ENCODE measurements around the gene ESRRA. TPM values are rescaled to one million over a fixed set of nuclear protein-coding genes. Genes with fewer than 3 reads are reported as not detected.

The ESRRA gene
- total RNA-seq, 2 experiments from 2014 or later: 33.9 to 35.1 TPM

DNA sequence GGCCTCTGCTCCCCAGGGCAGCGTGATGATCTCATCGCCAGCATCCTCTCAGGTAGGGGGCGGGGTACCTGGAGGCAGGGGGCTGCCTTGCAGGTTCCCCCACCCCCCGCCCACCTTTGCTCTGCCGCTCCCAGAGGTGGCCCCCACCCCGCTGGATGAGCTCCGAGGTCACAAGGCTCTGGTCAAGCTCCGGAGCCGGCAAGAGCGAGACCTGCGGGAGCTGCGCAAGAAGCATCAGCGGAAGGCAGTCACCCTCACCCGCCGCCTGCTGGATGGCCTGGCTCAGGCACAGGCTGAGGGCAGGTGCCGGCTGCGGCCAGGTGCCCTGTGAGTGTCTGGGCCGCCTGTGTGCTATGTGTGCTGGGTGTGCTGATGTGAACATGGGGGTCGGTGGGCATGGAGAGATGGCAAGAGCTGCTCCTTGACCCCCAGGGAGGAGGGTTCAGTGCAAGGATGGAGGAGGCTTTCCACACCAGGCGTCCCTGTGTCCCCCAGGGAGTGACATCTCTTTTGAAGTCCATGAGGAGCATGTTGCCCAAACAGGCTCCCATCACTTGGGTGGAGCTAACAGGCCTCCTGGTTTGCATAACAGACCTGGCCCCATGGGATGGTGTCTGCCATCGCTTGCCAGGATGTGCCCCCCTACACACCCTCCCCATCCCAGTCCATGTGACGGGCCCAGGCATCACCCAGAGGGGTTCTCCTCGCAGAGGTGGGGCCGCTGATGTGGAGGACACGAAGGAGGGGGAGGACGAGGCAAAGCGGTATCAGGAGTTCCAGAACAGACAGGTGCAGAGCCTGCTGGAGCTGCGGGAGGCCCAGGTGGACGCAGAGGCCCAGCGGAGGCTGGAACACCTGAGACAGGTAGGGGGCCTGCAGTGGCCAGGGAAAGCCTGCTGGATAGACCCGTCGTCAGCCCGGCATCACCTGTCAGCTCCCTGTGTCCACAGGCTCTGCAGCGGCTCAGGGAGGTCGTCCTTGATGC lies 39.9 kb upstream of the ESRRA start:
- no peak overlapping the region for H3K4me3 Mint-ChIP-seq
- DNase-seq: no peak

DNA sequence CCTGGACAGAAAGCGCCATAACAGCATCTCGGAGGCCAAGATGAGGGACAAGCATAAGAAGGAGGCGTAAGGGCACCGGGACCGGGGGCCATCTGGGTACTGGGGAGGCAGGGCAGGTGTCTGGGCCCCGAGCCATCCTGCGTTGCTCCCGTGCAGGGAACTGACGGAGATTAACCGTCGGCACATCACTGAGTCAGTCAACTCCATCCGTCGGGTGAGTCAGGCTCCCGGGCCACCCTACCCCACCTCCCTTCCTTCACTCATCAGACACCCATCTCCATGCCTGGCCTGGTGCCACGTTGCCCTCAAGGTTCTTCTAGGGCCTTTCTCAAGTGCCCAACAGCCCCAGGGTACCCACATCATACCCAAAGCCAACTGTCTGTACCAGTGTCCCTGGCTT lies 39.0 kb upstream of the ESRRA start:
- Mint-ChIP-seq H3K27me3 (no peaks in the 10 kb centered on the region), H3K27ac (no peak overlapping the region), H3K4me3 (no peak overlapping the region), H3K9me3 (no peaks in the 10 kb centered on the region), H3K36me3 (peaks cover 10% of the 10 kb centered on the region), H3K4me1 (peaks cover 21% of the 10 kb centered on the region)
- DNase-seq (no peak), ATAC-seq (ENCODE audit: low read depth) (no peak)
- POLR2A ChIA-PET: no interaction called here

More for the DNA sequence above, 39.9 kb upstream of the ESRRA start:
- Mint-ChIP-seq H3K27me3 (no peaks in the 10 kb centered on the region), H3K9me3 (no peaks in the 10 kb centered on the region), H3K4me1 (peaks cover 19% of the 10 kb centered on the region), H3K36me3 (peaks cover 10% of the 10 kb centered on the region), H3K27ac (peak overlapping the region; percentile 48)
- ATAC-seq (ENCODE audit: low read depth): no peak
- POLR2A ChIA-PET: interaction anchor here (0.8 to 1.5 kb wide), 2 partner anchors 14 to 24 kb away, joined by 3 to 5 read pairs; partner anchors contain the start of genes FKBP2 and PLCB3

DNA sequence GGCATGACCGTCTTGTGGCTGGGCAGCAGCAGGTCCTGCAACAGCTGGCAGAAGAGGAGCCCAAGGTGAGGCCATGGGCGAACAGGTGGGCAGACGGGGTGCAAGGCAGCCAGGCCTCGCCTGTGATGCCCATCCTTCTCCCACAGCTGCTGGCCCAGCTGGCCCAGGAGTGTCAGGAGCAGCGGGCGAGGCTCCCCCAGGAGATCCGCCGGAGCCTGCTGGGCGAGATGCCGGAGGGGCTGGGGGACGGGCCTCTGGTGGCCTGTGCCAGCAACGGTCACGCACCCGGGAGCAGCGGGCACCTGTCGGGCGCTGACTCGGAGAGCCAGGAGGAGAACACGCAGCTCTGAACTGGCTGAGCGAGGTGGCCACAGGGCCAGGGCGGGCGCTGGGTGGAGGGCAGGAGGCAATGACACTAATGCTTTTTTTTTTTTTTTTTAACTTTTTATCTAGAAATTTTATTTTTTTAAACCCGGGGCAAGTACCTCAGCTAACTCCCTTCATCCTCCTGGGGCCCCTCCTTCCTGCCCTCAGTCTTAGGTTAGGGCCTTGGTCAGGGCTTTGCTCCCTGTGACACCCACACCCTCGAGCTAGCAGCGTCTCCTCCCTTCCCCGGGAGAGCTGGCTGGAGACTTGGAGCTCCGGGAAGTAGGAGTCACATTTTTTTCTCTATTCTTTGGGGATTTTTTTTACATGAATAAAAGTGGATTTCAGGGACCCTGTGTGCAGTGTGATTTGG lies 37.9 kb upstream of the ESRRA start:
- Mint-ChIP-seq H3K4me3 (peak overlapping the region; percentile 96), H3K27ac (peak overlapping the region; percentile 96), H3K4me1 (peaks cover 25% of the 10 kb centered on the region), H3K27me3 (no peaks in the 10 kb centered on the region), H3K36me3 (peaks cover 8% of the 10 kb centered on the region), H3K9me3 (no peaks in the 10 kb centered on the region)
- ATAC-seq (ENCODE audit: low read depth): no peak
- POLR2A ChIA-PET: interaction anchor here (1.0 to 6.0 kb wide), 6 partner anchors 12 to 61 kb away, joined by 3 to 94 read pairs (median 48); partner anchors contain the start of genes BAD, FERMT3, GPR137 and PLCB3
- no peak for DNase-seq

DNA sequence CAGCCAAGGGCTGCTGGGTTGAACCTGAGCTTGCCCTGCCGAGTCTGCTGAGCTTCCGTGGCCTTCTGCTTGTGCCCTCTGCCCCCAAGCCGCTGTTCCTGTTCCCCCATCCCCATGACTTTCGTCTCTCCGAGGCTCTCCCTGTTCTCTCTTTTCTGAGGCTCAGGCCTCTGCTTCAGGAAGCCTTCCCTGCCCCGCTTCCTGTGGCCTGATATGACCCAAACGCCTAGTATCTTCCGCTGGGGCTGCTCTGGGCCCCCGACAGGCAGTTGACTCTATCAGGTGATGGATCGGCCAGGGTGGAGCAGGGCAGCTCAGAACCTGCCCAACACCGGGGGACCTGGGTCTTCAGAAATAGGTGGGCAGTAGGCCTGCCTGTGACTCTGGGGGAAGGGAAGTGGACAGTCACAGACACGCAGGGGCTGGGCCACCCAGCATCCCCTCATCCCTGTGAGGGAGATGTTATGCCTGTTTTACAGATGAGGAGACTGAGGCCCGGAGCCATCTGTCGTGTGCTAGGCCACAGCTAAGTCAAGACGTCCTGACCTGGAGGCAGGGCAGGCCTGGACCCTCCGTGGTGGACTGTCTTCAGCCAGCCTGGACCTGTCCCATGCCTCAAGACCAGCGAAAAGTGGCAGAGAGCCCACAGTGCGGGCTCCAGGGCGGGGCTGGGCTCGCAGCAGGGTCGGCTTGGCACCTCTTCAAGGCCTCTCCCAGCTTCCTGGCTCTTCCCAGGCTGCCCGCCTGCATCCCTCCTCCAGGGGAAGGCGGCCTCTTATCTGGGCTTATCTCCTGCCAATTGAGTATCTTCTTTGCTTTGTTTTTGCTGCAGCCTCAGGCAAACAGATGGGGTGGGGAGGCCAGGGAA lies 37.1 kb upstream of the ESRRA start:
- H3K4me1 Mint-ChIP-seq: peaks cover 23% of the 10 kb centered on the region
- H3K4me3 Mint-ChIP-seq: peak overlapping the region; percentile 96
- ATAC-seq (ENCODE audit: low read depth) (no peak), DNase-seq (no peak)
- H3K27me3 Mint-ChIP-seq: no peaks in the 10 kb centered on the region
- no peaks in the 10 kb centered on the region for H3K9me3 Mint-ChIP-seq
- H3K27ac Mint-ChIP-seq: peak overlapping the region; percentile 96
- peaks cover 6% of the 10 kb centered on the region for H3K36me3 Mint-ChIP-seq
- POLR2A ChIA-PET: interaction anchor here (0.6 to 6.0 kb wide), 15 partner anchors 10 to 86 kb away, joined by 3 to 94 read pairs (median 13); partner anchors contain the start of genes BAD, ESRRA, FERMT3 and FKBP2

DNA sequence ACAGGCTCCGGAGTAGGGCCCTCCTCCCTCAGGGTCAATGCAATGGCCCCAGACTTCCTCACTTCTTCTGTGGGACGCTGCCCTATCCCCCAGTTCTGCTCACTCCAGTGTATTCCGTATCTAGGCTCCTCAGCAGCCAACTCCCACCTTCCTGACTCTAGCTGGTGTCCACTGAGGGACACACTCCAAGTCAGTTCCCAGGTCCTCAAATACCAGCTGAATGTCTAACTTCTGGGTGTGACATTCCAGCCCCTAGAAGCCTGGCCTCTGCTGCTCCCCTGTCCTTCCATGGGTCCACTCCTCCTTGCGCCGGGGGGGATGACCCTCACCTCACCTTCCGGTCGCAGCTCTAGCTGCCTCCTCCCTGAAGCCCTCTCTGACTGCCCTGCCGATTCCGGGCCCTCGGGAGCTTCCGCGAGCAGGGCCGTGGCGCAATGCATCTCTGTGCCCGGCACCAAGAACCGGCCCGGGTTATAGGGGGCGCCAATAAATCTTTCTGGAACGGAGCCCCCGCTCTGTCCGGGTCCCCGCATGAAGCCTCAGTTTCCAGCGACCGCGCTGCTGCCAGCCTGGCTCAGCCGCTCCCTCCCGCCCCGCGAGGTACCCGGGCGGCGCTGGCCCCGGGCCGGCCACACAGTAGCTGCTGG lies 36.3 kb upstream of the ESRRA start:
- ATAC-seq (ENCODE audit: low read depth): peak; percentile 23
- Mint-ChIP-seq H3K27ac (peak overlapping the region; percentile 96), H3K27me3 (no peaks in the 10 kb centered on the region)

DNA sequence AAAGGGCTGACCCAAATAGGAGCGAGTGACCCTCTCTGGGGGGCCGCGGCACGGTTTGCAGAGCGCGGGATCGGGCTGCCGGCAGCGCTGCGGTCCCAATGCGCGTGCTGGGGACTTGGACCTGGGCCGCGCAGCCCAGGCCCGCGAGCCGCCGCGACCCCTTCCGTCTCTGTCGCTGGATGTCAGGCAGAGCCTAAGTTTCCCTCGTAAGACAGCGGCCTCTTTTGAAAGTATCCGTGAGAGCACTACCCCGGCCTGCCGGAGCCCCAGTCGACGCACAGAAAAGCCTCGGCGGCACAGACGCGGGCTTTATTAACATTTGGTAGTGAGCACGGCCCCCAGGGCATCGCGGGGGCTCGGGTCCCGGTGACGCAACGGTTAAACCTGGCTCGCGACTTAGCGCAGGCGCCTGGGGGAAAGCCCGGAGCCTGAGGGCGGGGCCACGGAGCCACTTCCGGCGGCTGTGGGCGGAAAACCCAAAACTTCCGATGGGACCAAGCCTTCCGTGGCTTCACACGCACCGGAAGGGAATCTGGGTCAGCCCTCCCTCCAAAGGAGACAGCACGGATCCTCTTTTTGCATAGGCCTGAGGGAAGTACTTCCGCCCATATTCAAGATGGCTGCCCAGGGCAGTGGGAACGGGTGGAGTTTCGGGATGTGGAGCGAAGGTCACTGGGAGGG lies 35.6 kb upstream of the ESRRA start:
- peaks cover 23% of the 10 kb centered on the region for H3K4me1 Mint-ChIP-seq
- H3K9me3 Mint-ChIP-seq: no peaks in the 10 kb centered on the region
- peaks cover 6% of the 10 kb centered on the region for H3K36me3 Mint-ChIP-seq
- H3K27me3 Mint-ChIP-seq: no peaks in the 10 kb centered on the region
- DNase-seq (peak; percentile 99), ATAC-seq (ENCODE audit: low read depth) (peak; percentile 69)
- peak overlapping the region; percentile 96 for H3K4me3 Mint-ChIP-seq
- POLR2A ChIA-PET: interaction anchor here (1.0 to 6.0 kb wide), 16 partner anchors 9 to 83 kb away, joined by 3 to 94 read pairs (median 13); partner anchors contain the start of genes BAD, ESRRA, FERMT3 and FKBP2
- H3K27ac Mint-ChIP-seq: peak overlapping the region; percentile 96

More for the DNA sequence above, 36.3 kb upstream of the ESRRA start:
- H3K9me3 Mint-ChIP-seq: no peaks in the 10 kb centered on the region
- peak; percentile 74 for DNase-seq
- POLR2A ChIA-PET: interaction anchor here (0.6 to 6.0 kb wide), 15 partner anchors 8 to 86 kb away, joined by 3 to 94 read pairs (median 13); partner anchors contain the start of genes BAD, ESRRA, FERMT3 and FKBP2
- H3K4me1 Mint-ChIP-seq: peaks cover 23% of the 10 kb centered on the region
- peak overlapping the region; percentile 96 for H3K4me3 Mint-ChIP-seq
- peaks cover 6% of the 10 kb centered on the region for H3K36me3 Mint-ChIP-seq

DNA sequence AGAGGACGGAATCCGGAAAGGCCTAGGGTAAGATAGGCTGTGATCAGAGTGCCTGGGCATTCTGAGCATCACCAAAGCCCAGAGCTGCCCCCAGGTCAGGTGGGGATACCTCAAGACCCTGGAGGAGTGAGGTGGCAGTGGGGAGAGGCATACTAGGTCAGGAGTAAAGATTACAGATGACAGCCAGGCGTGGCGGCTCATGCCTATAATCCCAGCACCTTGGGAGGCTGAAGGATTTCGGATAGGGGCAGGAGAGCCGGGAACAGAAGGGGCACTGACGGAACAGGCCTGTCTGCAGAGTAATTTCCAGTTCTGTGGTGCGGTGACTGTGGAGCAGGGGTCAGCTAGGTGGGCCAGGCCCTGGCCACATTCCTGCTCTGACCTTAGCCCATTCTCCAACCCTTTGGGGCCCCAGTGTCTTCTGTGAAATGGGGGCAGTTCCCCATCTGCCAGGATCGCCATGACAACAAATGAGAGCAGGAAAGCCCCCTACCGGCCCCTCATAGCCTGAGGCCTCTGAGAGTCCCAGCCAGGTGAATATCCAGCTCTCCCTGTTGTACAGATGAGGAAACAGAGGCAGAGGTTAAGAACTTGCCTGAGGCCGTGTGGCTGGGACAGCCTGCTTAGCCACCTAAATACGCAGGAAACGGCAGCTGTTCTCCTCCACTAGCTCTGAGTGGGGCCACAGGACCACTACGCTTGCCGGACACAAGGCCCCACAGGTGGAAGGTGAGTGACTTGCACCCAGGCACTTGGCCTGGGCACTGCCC lies 30.1 kb upstream of the ESRRA start:
- H3K27ac Mint-ChIP-seq: no peak overlapping the region
- no peak for ATAC-seq (ENCODE audit: low read depth)
- DNase-seq: no peak
- peaks cover 4% of the 10 kb centered on the region for H3K36me3 Mint-ChIP-seq
- POLR2A ChIA-PET: interaction anchor here (1.3 to 2.1 kb wide), 2 partner anchors 9 to 15 kb away, joined by 3 to 7 read pairs; partner anchors contain the start of gene BAD
- peaks cover 8% of the 10 kb centered on the region for H3K4me1 Mint-ChIP-seq
- H3K4me3 Mint-ChIP-seq: no peak overlapping the region
- H3K9me3 Mint-ChIP-seq: no peaks in the 10 kb centered on the region
- H3K27me3 Mint-ChIP-seq: no peaks in the 10 kb centered on the region

DNA sequence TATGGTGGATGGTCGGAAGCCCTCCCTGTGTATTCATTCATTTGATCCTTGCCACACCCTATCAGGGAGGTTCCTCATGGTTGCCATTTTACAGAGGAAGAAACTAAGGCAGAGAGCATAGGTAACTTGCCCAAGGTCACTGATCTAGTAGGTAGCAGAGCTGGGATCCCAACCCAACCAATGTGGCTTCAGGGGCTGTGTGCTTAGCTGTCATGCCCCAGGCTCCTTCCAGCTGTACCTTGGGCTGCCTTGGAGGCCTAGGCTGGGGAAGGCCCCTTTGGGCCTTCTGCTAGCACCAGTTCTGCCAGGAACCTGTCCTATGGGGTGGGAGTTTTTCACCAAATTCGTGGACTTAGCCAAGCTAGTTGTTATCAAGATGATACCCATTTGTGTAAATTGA lies 29.5 kb upstream of the ESRRA start:
- DNase-seq (no peak), ATAC-seq (ENCODE audit: low read depth) (no peak)
- Mint-ChIP-seq H3K9me3 (no peaks in the 10 kb centered on the region), H3K27ac (no peak overlapping the region), H3K4me3 (no peak overlapping the region), H3K27me3 (no peaks in the 10 kb centered on the region), H3K36me3 (peaks cover 4% of the 10 kb centered on the region), H3K4me1 (peaks cover 4% of the 10 kb centered on the region)
- POLR2A ChIA-PET: interaction anchor here (1.3 to 2.1 kb wide), 2 partner anchors 9 to 15 kb away, joined by 3 to 7 read pairs; partner anchors contain the start of gene BAD

DNA sequence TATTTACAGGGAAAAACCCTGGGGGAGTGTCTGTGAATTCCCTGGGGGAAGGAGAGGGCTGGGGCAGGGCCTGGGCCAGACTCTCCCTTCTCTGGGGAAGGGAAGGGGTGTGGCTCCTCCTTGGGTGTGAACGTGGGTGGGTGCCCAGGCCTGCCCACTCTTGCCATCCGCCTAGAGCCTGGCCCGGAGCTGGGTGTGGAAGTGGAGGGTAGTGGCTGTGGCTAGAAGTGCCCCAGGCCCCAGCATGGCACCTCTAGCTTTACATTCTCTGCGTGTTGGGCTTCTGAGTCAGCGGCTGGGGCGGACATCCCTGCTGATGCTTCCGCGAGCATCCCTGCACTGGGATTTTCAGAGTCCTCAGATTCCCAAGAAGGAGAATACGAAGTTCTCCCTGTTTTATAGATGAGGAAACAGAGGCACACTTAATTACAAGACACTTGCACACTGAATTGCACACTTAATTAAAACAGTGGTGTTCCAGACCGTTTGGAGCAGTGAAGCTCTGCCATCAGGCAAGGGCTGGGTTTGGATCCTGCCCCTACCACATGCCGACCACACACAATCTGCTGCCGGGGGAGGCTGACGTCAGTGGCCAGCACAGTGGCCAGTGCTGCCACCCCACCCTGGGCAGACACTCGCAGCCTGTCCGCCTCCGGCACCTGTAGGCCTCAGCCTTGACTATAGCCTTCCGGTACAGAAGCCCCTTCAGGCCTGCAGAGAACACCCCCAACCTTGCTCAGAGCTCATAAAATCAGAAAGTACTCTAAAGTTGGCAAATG lies 28.5 kb upstream of the ESRRA start:
- H3K27me3 Mint-ChIP-seq: no peaks in the 10 kb centered on the region
- H3K9me3 Mint-ChIP-seq: no peaks in the 10 kb centered on the region
- POLR2A ChIA-PET: interaction anchor here (1.3 to 2.1 kb wide), 3 partner anchors 8 to 28 kb away, joined by 3 to 7 read pairs (median 4); partner anchors contain the start of gene BAD
- no peak overlapping the region for H3K27ac Mint-ChIP-seq
- H3K4me1 Mint-ChIP-seq: peaks cover 2% of the 10 kb centered on the region
- DNase-seq (no peak), ATAC-seq (ENCODE audit: low read depth) (no peak)
- H3K4me3 Mint-ChIP-seq: no peak overlapping the region
- peaks cover 7% of the 10 kb centered on the region for H3K36me3 Mint-ChIP-seq

DNA sequence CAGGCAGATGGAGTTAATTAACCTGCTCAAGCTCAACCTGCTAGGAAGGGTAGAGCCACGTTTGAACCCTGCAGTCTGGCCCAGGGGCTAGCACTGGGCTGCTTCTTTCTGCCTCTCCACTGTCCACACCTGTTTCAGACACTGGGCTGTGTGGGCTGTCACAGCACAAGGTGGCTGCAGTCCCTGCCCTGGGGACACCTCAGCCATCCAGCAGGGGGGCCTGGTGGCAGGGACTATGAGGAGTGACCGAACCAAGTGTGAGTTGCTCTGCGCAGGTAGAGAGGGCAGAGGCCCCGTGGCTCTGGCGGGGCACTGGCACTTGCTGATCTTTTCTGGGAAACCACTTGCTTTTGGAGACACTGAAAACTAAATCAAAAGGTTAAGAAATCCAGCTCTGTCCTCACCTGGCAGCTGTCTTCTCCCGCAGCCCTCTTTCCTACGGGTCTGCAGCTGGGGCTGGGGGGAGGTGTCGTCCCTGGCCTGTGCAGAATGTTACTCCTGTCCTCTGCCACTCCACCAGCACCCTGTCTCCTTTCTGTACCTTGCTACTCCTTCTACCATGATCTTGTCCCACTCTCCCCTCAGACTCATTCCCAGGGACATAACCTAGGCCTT lies 26.6 kb upstream of the ESRRA start:
- POLR2A ChIA-PET: interaction anchor here (0.9 to 1.3 kb wide), 3 partner anchors 9 to 26 kb away, joined by 3 to 4 read pairs (median 3); no protein-coding TSS in a partner anchor
- peaks cover 13% of the 10 kb centered on the region for H3K36me3 Mint-ChIP-seq
- no peak overlapping the region for H3K27ac Mint-ChIP-seq
- no peaks in the 10 kb centered on the region for H3K9me3 Mint-ChIP-seq
- ATAC-seq (ENCODE audit: low read depth): no peak
- H3K4me1 Mint-ChIP-seq: peaks cover 3% of the 10 kb centered on the region
- no peaks in the 10 kb centered on the region for H3K27me3 Mint-ChIP-seq
- no peak for DNase-seq
- no peak overlapping the region for H3K4me3 Mint-ChIP-seq

All from activated naive CD8-positive, alpha-beta T cell treated with anti-CD3 and anti-CD28 coated beads, Interleukin-2, amount 10 ng/mL, durations not matched to agents 7 days and 5 days (primary cell).